Stomach (tissue), 9 donors: ENCODE results near the gene C7orf57. TPM values are rescaled to one million over a fixed set of nuclear protein-coding genes. Genes with fewer than 3 reads are reported as not detected.
A peak's percentile ranks its signal among the peaks of the same experiment; 100 is the strongest.

Experiments
- DNase-seq, 2 donors: peaks; one replicate each; pipeline versions ENCODE4 v3.0.0 to v3.0.0-alpha.2; 2013 to 2019
- H3K27ac ChIP-seq, 5 donors: fragments of 200-600 bp in 4 of 5; sonication (generic) in 4 of 5; one replicate each; pipeline ENCODE4 v1.5.1; 2013 to 2019; ENCODE audit warnings: mild to moderate bottlenecking in 1 of 5, moderate library complexity in 1 of 5
- H3K27me3 ChIP-seq, 3 donors: fragments of 200-600 bp; sonication (generic); one replicate each; pipeline ENCODE4 v1.5.1; 2017 to 2019; ENCODE audit warnings: mixed run types in 1 of 3
- H3K36me3 ChIP-seq, 4 donors: fragments of 200-600 bp; sonication (generic); 1 replicate in 3 of 4; 2 replicates in 1 of 4; pipeline ENCODE4 v1.5.1; 2016 to 2019
- H3K4me1 ChIP-seq, 4 donors: fragments of 200-600 bp; sonication (generic); one replicate each; pipeline ENCODE4 v1.5.1; 2016 to 2019
- H3K4me3 ChIP-seq, 4 donors: fragments of 200-600 bp; sonication (generic) in 3 of 4; one replicate each; pipeline ENCODE4 v1.5.1; 2016 to 2019; ENCODE audit warnings: mild to moderate bottlenecking in 1 of 4
- H3K9me3 ChIP-seq, 4 donors: fragments of 200-600 bp; sonication (generic); one replicate each; pipeline ENCODE4 v1.5.1; 2016 to 2019
- EP300 ChIP-seq: sonication (generic); formaldehyde crosslinking; IDR thresholded peaks from one replicate; pipeline ENCODE4 v1.6.1; 2017; ENCODE audit warnings: antibody characterized with exemption
- POLR2A ChIP-seq, 4 donors: fragments of 450-650 bp; IDR thresholded peaks; one replicate each; pipeline ENCODE4 v1.6.1; 2016; ENCODE audit warnings: antibody characterized with exemption in 4 of 4, control low read depth in 2 of 4, mild to moderate bottlenecking in 1 of 4, moderate library complexity in 1 of 4
- POLR2AphosphoS5 ChIP-seq, 3 donors: sonication (generic); formaldehyde crosslinking; IDR thresholded peaks; one replicate each; pipeline ENCODE4 v1.6.1; 2016; ENCODE audit warnings: antibody characterized with exemption in 3 of 3
- WGBS, 5 donors: extraction: QIAGEN DNeasy Blood & Tissue Kit in 3 of 5; methylation state at CpG; one replicate each; pipeline versions ENCODE4 v1.1.5 to v1.1.7; 2013 to 2018; 5-methylcytosine and 5-hydroxymethylcytosine counted together
- intact Hi-C: fragments of 100-400 bp; cut with DNase I; formaldehyde crosslinking; loops from one replicate; pipeline ENCODE4 v1.15.1; 2023; ENCODE audit warnings: low total_unique reads
- polyA plus RNA-seq, 3 donors: library from polyadenylated mRNA; stranded (reverse); fragments of 200-250 nt; gene quantifications; one replicate each; pipeline ENCODE4 v1.2.3, GENCODE V29; 2013
- total RNA-seq, 5 donors: library from RNA; depleted of rRNA; stranded (reverse); fragments of >200 nt; gene quantifications; one replicate each; pipeline versions ENCODE4 v1.1.0 to v1.2.3, GENCODE V29; 2014 to 2016
- TF ChIP-seq, protein P1 (sequence below), 7 experiments: fragments of 450-650 bp in 4 of 7; fragments of 200-600 bp in 3 of 7; sonication (generic) in 3 of 7; IDR thresholded peaks; one replicate each; pipeline ENCODE4 v1.5.1; 2016 to 2019; ENCODE audit warnings: antibody characterized with exemption in 7 of 7, control low read depth in 2 of 7, mild to moderate bottlenecking in 1 of 7
- donor health status: healthy with polysubstance abuse.
- donor health status: Bipolar disorder and iron deficiency.
- donor health status: healthy.

C7orf57 gene
- total and polyA plus RNA-seq, 8 donors = 0.08 TPM; not detected in 7

DNA sequence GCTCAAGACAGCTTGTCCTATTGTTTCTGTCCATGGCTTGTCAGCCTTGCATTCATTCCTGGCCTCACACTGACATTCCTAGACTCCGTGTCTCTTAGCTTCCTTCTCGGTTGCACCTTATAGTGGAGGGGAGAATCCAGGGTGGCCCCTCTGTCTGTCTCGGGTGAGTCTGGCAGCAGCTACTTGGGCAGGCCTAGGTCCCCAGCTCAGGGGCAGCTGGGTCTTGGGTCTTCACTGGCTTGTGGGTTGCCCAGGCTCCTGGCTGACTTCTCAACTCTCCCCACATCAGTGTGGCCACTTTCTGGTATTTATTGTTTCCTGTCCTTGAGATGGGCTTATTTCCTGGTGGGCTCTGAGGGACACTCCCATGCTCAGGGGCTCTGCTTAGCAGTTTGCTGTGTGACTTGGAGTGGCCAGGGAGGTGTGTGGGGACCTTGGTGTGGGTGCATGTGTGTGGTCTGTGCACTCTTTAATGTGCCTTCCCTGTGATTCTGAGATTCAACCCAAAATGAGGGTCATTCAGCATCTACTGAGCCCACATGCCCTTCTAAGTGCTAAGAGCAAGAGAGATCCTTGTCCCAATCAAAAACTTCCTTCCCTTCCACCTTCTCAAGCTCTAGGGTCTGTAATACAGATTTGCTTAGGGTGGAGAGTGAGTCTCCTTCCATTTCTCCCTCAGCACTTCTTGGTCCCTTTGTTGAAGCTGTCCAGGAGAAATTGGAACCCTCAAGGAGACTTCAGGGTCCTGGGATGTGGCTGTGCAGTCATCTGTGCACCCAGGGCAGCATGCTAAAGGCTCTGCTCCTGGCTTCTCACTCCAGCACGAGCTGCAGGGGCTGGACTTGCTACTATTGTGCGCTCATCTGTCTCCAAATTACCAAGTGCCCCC is 73.9 kb downstream of the C7orf57 start:
- intact Hi-C loops = loop anchor here (10.0 kb wide), 1 partner anchor 114 kb away; no protein-coding TSS in a partner anchor
- H3K4me3 ChIP-seq = no peak overlapping the region
- H3K27me3 ChIP-seq = no peaks in the 10 kb centered on the region
- no peaks in the 10 kb centered on the region for H3K9me3 ChIP-seq
- 73 to 93% (median 90%) methylated on average over 5 of the region's 5 CpGs for WGBS, 5 donors
- TF ChIP-seq EP300 (no peak), POLR2A (IDR thresholded peaks at IDR 0.05) (no peak), POLR2AphosphoS5 (IDR thresholded peaks at IDR 0.05) (no peak)
- TF ChIP-seq, protein P1, sequence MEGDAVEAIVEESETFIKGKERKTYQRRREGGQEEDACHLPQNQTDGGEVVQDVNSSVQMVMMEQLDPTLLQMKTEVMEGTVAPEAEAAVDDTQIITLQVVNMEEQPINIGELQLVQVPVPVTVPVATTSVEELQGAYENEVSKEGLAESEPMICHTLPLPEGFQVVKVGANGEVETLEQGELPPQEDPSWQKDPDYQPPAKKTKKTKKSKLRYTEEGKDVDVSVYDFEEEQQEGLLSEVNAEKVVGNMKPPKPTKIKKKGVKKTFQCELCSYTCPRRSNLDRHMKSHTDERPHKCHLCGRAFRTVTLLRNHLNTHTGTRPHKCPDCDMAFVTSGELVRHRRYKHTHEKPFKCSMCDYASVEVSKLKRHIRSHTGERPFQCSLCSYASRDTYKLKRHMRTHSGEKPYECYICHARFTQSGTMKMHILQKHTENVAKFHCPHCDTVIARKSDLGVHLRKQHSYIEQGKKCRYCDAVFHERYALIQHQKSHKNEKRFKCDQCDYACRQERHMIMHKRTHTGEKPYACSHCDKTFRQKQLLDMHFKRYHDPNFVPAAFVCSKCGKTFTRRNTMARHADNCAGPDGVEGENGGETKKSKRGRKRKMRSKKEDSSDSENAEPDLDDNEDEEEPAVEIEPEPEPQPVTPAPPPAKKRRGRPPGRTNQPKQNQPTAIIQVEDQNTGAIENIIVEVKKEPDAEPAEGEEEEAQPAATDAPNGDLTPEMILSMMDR (IDR thresholded peaks at IDR 0.05) = no peak
- H3K27ac ChIP-seq = no peak overlapping the region
- no peaks in the 10 kb centered on the region for H3K4me1 ChIP-seq
- peaks cover 13 to 50% (median 49%) of the 10 kb centered on the region in 4 donors for H3K36me3 ChIP-seq
- no peak for DNase-seq

DNA sequence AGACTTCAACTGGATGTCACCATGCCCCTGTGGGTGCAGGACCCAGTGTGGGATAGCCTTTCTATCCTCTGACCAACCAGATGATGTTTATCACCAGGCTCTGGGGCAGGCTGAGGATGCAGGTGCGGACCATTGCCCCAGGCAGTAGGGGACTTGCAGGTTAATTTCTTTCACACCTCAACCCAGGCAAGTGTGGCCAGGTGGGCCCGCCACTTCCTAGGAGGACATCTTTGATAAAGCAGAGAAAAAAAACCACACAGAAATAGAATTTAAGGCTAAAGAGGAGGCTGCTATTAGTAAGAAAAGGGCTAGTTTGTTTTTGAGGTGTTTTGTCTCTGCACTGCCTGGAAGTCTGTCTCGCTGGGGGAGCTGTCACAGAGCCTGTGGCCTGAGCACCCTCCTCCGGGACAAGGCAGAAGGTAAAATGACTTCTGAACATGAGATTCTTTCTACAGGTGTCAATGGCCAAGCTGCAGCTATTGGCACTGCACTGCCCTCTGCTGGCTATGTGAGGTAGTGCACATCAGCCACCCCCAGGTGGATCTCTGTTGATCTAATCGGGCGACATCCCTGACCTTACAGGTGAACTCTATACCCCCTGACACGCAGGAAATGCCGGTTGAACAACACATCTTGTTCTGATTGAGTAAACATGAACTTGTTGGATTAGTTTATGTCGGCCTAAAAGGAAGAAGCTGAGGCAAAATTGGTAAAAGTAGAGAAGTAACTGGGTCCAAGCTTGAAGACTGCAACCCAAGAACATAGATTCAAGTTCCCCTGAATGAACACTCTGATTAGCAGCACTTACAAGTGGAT is 74.7 kb downstream of the C7orf57 start:
- H3K4me3 ChIP-seq = no peak overlapping the region
- H3K27ac ChIP-seq = no peak overlapping the region
- H3K27me3 ChIP-seq = no peaks in the 10 kb centered on the region
- TF ChIP-seq EP300 (no peak), POLR2A (IDR thresholded peaks at IDR 0.05) (no peak), POLR2AphosphoS5 (IDR thresholded peaks at IDR 0.05) (peak in 1 of 3 donors; percentile 37)
- TF ChIP-seq, protein P1 (IDR thresholded peaks at IDR 0.05) = peak in 6 of 7 experiments; percentile 93 to 99 (median 98)
- intact Hi-C loops = loop anchor here (5.0 to 10.0 kb wide), 2 partner anchors 115 to 168 kb away; no protein-coding TSS in a partner anchor
- no peaks in the 10 kb centered on the region for H3K9me3 ChIP-seq
- 19 to 22% (median 19%) methylated on average over 9 of the region's 9 CpGs for WGBS, 5 donors
- peaks cover 13 to 42% (median 40%) of the 10 kb centered on the region in 4 donors for H3K36me3 ChIP-seq
- H3K4me1 ChIP-seq = no peaks in the 10 kb centered on the region
- DNase-seq = peak; percentile 86 to 88

DNA sequence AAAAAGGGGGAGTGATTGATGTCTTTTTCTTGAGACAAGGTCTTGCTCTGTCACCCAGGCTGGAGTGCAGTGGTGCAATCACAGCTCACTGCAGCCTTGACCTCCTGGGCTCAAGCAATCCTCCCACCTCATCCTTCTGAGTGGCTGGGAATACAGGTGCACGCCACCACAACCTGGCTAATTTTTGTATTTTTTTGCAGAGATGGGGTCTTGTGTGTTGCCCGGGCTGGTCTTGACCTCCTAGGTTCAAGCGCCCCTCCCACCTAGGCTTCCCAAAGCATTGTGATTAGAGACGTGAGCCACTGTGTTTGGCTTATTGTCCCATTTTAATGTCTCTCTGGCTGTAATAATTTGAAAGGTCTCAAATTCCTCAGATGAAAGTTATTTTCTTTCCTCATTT is 75.5 kb downstream of the C7orf57 start:
- DNase-seq = no peak
- Histone ChIP-seq H3K36me3 (peaks cover 13 to 34% (median 32%) of the 10 kb centered on the region in 4 donors), H3K4me3 (no peak overlapping the region), H3K27ac (no peak overlapping the region), H3K9me3 (no peaks in the 10 kb centered on the region), H3K27me3 (no peaks in the 10 kb centered on the region), H3K4me1 (no peaks in the 10 kb centered on the region)
- WGBS, 5 donors = 69 to 85% (median 79%) methylated on average over 4 of the region's 4 CpGs
- intact Hi-C loops = loop anchor here (5.0 kb wide), 1 partner anchor 169 kb away; no protein-coding TSS in a partner anchor
- no peak for TF ChIP-seq EP300
- TF ChIP-seq, protein P1 (IDR thresholded peaks at IDR 0.05) = no peak

Other genes with a start within 250 kb of the C7orf57 start
- 1 to 10 TPM in 2 of 5 donors, under 1 TPM in 2, not detected in 1; under 0.01 to 1.2 (median 0.62) TPM for gene PKD1L1, start 87.1 kb upstream of the C7orf57 start, total RNA-seq
- under 1 TPM in 2 of 3 donors, not detected in 1; 0.03 to 0.06 TPM for gene PKD1L1, start 87.1 kb upstream of the C7orf57 start, polyA plus RNA-seq
- gene HUS1, start 55.9 kb upstream of the C7orf57 start, total RNA-seq = 10 to 100 TPM in 4 of 5 donors, 1 to 10 TPM in 1; 9.9 to 69.2 (median 21.1) TPM
- 1 to 10 TPM; 5.9 to 8.2 (median 7.9) TPM for gene HUS1, start 55.9 kb upstream of the C7orf57 start, polyA plus RNA-seq
- not detected for gene SUN3, start 6.4 kb upstream of the C7orf57 start, total RNA-seq
- not detected for gene SUN3, start 6.4 kb upstream of the C7orf57 start, polyA plus RNA-seq
- gene UPP1, start 53.7 kb downstream of the C7orf57 start, total RNA-seq = 10 to 100 TPM in 1 of 5 donors, 1 to 10 TPM in 3, under 1 TPM in 1; 0.87 to 24.5 (median 3.6) TPM
- gene UPP1, start 53.7 kb downstream of the C7orf57 start, polyA plus RNA-seq = 10 to 100 TPM; 19.2 to 45.7 (median 21.9) TPM
- under 1 TPM in 2 of 5 donors, not detected in 3; under 0.01 to 0.92 TPM for gene ABCA13, start 135.9 kb downstream of the C7orf57 start, total RNA-seq
- gene ABCA13, start 135.9 kb downstream of the C7orf57 start, polyA plus RNA-seq = under 1 TPM in 1 of 3 donors, not detected in 2; 0.50 TPM